HepG2 (cell line): ENCODE data around the gene CACNA1G. TPM values are rescaled to one million over a fixed set of nuclear protein-coding genes. Genes with fewer than 3 reads are reported as not detected.
A peak's percentile ranks its signal among the peaks of the same experiment; 100 is the strongest.

Source experiments
- BCLAF1 ChIP-seq: fragments of 450-650 bp; IDR thresholded peaks from 2 replicates; pipeline ENCODE4 v1.6.1; 2017; ENCODE audit warnings: mild to moderate bottlenecking
- CEBPB ChIP-seq: IDR thresholded peaks from 2 replicates; pipeline ENCODE4 v1.6.1; 2011; ENCODE audit warnings: low read depth, low read length, improper control_type of control experiment, borderline replicate concordance
- CEBPG ChIP-seq: IDR thresholded peaks from 2 replicates; pipeline ENCODE4 v1.6.1; 2016
- GATAD2A ChIP-seq: IDR thresholded peaks from 2 replicates; pipeline ENCODE4 v1.6.1; 2016
- HCFC1 ChIP-seq: fragments of 150-350 bp; IDR thresholded peaks from 2 replicates; pipeline ENCODE4 v1.6.1; 2014; ENCODE audit warnings: low read depth, low read length
- ISL2 ChIP-seq: sonication (generic); formaldehyde crosslinking; IDR thresholded peaks from 2 replicates; pipeline ENCODE4 v1.5.0; 2020; ENCODE audit warnings: missing genetic modification reagents
- JDP2 ChIP-seq: sonication (generic); formaldehyde crosslinking; IDR thresholded peaks from 2 replicates; pipeline ENCODE4 v1.8.1; 2022; ENCODE audit warnings: missing genetic modification reagents, borderline replicate concordance
- RARA ChIP-seq: IDR thresholded peaks from 2 replicates; pipeline ENCODE4 v1.6.1; 2016; ENCODE audit warnings: missing genetic modification reagents, missing compliant biosample characterization
- SMYD3 ChIP-seq: sonication (generic); formaldehyde crosslinking; IDR thresholded peaks from 2 replicates; pipeline ENCODE4 v1.8.1; 2023; ENCODE audit warnings: mild to moderate bottlenecking, missing genetic modification reagents
- SP140L ChIP-seq: sonication (generic); formaldehyde crosslinking; IDR thresholded peaks from 2 replicates; pipeline ENCODE4 v1.4.0; 2020; ENCODE audit warnings: missing genetic modification reagents, borderline replicate concordance
- YY1 ChIP-seq: IDR thresholded peaks from 2 replicates; pipeline ENCODE4 v1.6.1; 2011; ENCODE audit warnings: low read length, low read depth, moderate library complexity, mild to moderate bottlenecking; ENCODE audit not compliant: insufficient read depth, insufficient replicate concordance
- ZFP82 ChIP-seq: sonication (generic); formaldehyde crosslinking; IDR thresholded peaks from 2 replicates; pipeline ENCODE4 v1.5.1; 2020; ENCODE audit warnings: mild to moderate bottlenecking, missing genetic modification reagents, borderline replicate concordance
- ZNF143 ChIP-seq: sonication (generic); formaldehyde crosslinking; IDR thresholded peaks from 2 replicates; pipeline ENCODE4 v1.4.0; 2020; ENCODE audit warnings: missing genetic modification reagents
- ZNF253 ChIP-seq: sonication (generic); formaldehyde crosslinking; IDR thresholded peaks from 2 replicates; pipeline ENCODE4 v1.8.0; 2022; ENCODE audit warnings: mild to moderate bottlenecking, missing genetic modification reagents, borderline replicate concordance
- ZNF350 ChIP-seq: sonication (generic); formaldehyde crosslinking; IDR thresholded peaks from 2 replicates; pipeline ENCODE4 v1.4.0; 2020; ENCODE audit warnings: mild to moderate bottlenecking, low read depth, missing genetic modification reagents, borderline replicate concordance
- ZNF510 ChIP-seq: sonication (generic); formaldehyde crosslinking; IDR thresholded peaks from 2 replicates; pipeline ENCODE4 v1.4.0; 2020; ENCODE audit warnings: low read depth, mild to moderate bottlenecking, missing genetic modification reagents
- ZNF7 ChIP-seq: IDR thresholded peaks from 2 replicates; pipeline ENCODE4 v1.6.1; 2016; ENCODE audit warnings: missing biosample characterization, missing genetic modification reagents
- ZNF790 ChIP-seq: sonication (generic); formaldehyde crosslinking; IDR thresholded peaks from 2 replicates; pipeline ENCODE4 v1.8.0; 2022; ENCODE audit warnings: missing genetic modification reagents, mild to moderate bottlenecking, borderline replicate concordance
- ZSCAN9 ChIP-seq: IDR thresholded peaks from 2 replicates; pipeline ENCODE4 v1.6.1; 2016; ENCODE audit warnings: borderline replicate concordance
- ZZZ3 ChIP-seq: sonication (generic); formaldehyde crosslinking; IDR thresholded peaks from 2 replicates; pipeline ENCODE4 v1.4.0; 2020; ENCODE audit warnings: missing genetic modification reagents, mild to moderate bottlenecking, borderline replicate concordance
- polyA plus RNA-seq, 8 experiments: library from polyadenylated mRNA; depleted of rRNA in 3 of 8; stranded (reverse) in 7 of 8; unstranded in 1 of 8; fragments of >200 nt; fragmentation: Illumina TruSeq in 4 of 8; extraction: Trizol in 4 of 8; gene quantifications; 2 replicates each; pipeline versions ENCODE4 v1.2.1 to v1.2.3, GENCODE V29; 2011 to 2016; ENCODE audit warnings: low read depth in 4 of 8, missing spikeins in 1 of 8, mixed read lengths in 1 of 8; ENCODE audit not compliant: insufficient read depth in 1 of 8
- total RNA-seq, 5 experiments: library from RNA; depleted of rRNA; stranded (reverse); fragments of >200 nt; fragmentation: Illumina TruSeq; extraction: Trizol; gene quantifications; 2 replicates each; pipeline ENCODE4 v1.2.3, GENCODE V29; 2016; ENCODE audit warnings: low read depth in 1 of 5
- TF ChIP-seq, protein P1 (sequence below): IDR thresholded peaks from 2 replicates; pipeline ENCODE4 v1.6.1; 2012; ENCODE audit warnings: low read depth, low read length, improper control_type of control experiment
- TF ChIP-seq, protein P2 (sequence below): sonication (generic); formaldehyde crosslinking; IDR thresholded peaks from 2 replicates; pipeline ENCODE4 v1.5.0; 2020; ENCODE audit warnings: missing genetic modification reagents
- TF ChIP-seq, protein P3 (sequence below): sonication (generic); formaldehyde crosslinking; IDR thresholded peaks from 2 replicates; pipeline ENCODE4 v1.8.0; 2022; ENCODE audit warnings: missing genetic modification reagents, mild to moderate bottlenecking, borderline replicate concordance

Gene CACNA1G
- total and polyA plus RNA-seq, 2 of the 13 experiments (the other 11 are each of a cell fraction or from before 2014, with no cell fraction given): 0.02 TPM; not detected in 1

DNA sequence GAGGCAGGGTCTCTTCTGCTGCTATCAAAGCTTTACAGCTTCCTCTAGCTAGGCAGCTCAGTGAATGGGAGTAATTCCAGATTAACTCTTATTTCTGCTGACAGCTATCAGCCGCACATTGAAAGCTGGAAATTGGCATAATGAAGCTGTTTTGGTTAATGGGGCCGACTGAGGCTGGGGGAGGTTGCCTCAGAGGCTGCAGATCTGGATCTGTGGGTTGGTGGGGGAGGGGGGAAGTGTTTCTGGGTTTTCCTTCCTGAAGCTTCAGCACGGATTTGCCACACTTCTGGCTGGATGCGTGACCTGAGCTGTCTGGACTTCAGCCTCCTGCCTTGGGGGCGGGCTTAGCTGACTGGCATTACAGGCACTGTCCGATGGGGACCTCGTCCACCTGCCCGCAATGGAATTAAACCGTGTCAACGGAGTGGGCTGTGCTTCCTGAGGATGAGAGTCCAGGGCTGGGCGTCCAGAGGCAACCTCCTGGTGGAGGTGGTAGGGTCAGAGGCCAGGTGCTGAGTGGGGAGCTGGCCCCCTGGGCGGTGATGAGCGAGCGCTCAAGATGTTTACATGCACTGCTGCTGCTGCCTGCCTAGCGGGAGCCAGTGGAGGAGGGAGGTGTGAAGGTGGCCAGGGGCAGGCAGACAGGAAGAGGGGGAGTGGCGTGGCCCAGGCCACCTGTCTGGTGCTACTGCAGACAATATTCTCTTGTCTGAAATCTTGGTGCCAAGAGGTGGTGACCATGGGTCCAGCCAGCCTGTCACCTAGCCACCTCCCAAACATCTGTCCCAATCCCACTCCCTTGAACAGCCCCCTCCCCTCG is 67.5 kb downstream of the CACNA1G start (continued):
- TF ChIP-seq CEBPG (CRISPR knock-in tag) (peak; percentile 32; the same call in 1 of the 2 replicates), GATAD2A (CRISPR knock-in tag) (peak; percentile 84), BCLAF1 (no peak), ZNF510 (CRISPR knock-in tag) (0 out of 2 replicates have a peak, but pooled peaks have one; percentile 42), SP140L (CRISPR knock-in tag) (0 out of 2 replicates have a peak, but pooled peaks have one; percentile 38), ZFP82 (CRISPR knock-in tag) (no peak), CEBPB (no peak), JDP2 (no peak), SMYD3 (CRISPR knock-in tag) (no peak), HCFC1 (no peak), ZNF350 (peak; percentile 84; the same call in 1 of the 2 replicates), ZNF790 (CRISPR knock-in tag) (no peak), RARA (peak; percentile 71), ZNF143 (CRISPR knock-in tag) (no peak), ZSCAN9 (CRISPR knock-in tag) (0 out of 2 replicates have a peak, but pooled peaks have one; percentile 63), ZZZ3 (CRISPR knock-in tag) (no peak), YY1 (peak; percentile 27), ISL2 (CRISPR knock-in tag) (no peak), ZNF253 (CRISPR knock-in tag) (peak; percentile 93; the same call in 1 of the 2 replicates), ZNF7 (CRISPR knock-in tag) (no peak)
- TF ChIP-seq, protein P1, sequence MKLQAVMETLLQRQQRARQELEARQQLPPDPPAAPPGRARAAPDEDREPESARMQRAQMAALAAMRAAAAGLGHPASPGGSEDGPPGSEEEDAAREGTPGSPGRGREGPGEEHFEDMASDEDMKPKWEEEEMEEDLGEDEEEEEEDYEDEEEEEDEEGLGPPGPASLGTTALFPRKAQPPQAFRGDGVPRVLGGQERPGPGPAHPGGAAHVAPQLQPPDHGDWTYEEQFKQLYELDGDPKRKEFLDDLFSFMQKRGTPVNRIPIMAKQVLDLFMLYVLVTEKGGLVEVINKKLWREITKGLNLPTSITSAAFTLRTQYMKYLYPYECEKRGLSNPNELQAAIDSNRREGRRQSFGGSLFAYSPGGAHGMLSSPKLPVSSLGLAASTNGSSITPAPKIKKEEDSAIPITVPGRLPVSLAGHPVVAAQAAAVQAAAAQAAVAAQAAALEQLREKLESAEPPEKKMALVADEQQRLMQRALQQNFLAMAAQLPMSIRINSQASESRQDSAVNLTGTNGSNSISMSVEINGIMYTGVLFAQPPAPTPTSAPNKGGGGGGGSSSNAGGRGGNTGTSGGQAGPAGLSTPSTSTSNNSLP: no peak
- TF ChIP-seq, protein P2, sequence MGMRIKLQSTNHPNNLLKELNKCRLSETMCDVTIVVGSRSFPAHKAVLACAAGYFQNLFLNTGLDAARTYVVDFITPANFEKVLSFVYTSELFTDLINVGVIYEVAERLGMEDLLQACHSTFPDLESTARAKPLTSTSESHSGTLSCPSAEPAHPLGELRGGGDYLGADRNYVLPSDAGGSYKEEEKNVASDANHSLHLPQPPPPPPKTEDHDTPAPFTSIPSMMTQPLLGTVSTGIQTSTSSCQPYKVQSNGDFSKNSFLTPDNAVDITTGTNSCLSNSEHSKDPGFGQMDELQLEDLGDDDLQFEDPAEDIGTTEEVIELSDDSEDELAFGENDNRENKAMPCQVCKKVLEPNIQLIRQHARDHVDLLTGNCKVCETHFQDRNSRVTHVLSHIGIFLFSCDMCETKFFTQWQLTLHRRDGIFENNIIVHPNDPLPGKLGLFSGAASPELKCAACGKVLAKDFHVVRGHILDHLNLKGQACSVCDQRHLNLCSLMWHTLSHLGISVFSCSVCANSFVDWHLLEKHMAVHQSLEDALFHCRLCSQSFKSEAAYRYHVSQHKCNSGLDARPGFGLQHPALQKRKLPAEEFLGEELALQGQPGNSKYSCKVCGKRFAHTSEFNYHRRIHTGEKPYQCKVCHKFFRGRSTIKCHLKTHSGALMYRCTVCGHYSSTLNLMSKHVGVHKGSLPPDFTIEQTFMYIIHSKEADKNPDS: no peak
- TF ChIP-seq, protein P3, sequence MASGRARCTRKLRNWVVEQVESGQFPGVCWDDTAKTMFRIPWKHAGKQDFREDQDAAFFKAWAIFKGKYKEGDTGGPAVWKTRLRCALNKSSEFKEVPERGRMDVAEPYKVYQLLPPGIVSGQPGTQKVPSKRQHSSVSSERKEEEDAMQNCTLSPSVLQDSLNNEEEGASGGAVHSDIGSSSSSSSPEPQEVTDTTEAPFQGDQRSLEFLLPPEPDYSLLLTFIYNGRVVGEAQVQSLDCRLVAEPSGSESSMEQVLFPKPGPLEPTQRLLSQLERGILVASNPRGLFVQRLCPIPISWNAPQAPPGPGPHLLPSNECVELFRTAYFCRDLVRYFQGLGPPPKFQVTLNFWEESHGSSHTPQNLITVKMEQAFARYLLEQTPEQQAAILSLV: 0 out of 2 replicates have a peak, but pooled peaks have one; percentile 60
